GM12878 (cell line): ENCODE measurements around the gene SNX11. TPM values are rescaled to one million over a fixed set of nuclear protein-coding genes. Genes with fewer than 3 reads are reported as not detected.

Source experiments
- BCL3 ChIP-seq: IDR thresholded peaks from 2 replicates; pipeline ENCODE4 v1.6.1; 2011; ENCODE audit warnings: borderline replicate concordance, low read depth, mild to moderate bottlenecking, moderate library complexity, low read length; ENCODE audit not compliant: insufficient read depth, poor library complexity, severe bottlenecking
- CBX3 ChIP-seq: fragments of 200-600 bp; sonication (generic); IDR thresholded peaks from 2 replicates; pipeline ENCODE4 v1.6.1; 2016; ENCODE audit warnings: low read depth, borderline replicate concordance
- CTCF ChIP-seq, 3 experiments: IDR thresholded peaks in 2 of 3; conservative IDR thresholded peaks in 1 of 3; 2 replicates each; pipeline ENCODE4 v1.5.1; 2011; ENCODE audit warnings: low read depth in 3 of 3, low read length in 3 of 3, mild to moderate bottlenecking in 3 of 3, control low read depth in 2 of 3, moderate library complexity in 2 of 3, inconsistent platforms in 1 of 3, mixed read lengths in 1 of 3; ENCODE audit not compliant: control insufficient read depth in 2 of 3, insufficient read depth in 1 of 3; ENCODE audit errors: extremely low read depth in 1 of 3
- EED ChIP-seq: sonication (generic); IDR thresholded peaks from 2 replicates; pipeline ENCODE4 v1.6.1; 2016; ENCODE audit warnings: antibody characterized with exemption, low read depth
- MEF2A ChIP-seq: IDR thresholded peaks from 2 replicates; pipeline ENCODE4 v1.6.1; 2011; ENCODE audit warnings: low read depth, mild to moderate bottlenecking, low read length, moderate library complexity; ENCODE audit not compliant: insufficient read depth
- NKRF ChIP-seq: fragments of 450-650 bp; conservative IDR thresholded peaks from 2 replicates; pipeline ENCODE4 v1.6.1; 2017; ENCODE audit warnings: mild to moderate bottlenecking, moderate library complexity
- NR2C1 ChIP-seq: fragments of 450-650 bp; IDR thresholded peaks from 2 replicates; pipeline ENCODE4 v1.6.1; 2017; ENCODE audit warnings: antibody characterized with exemption, mild to moderate bottlenecking, moderate library complexity
- PKNOX1 ChIP-seq: fragments of 450-650 bp; IDR thresholded peaks from 2 replicates; pipeline ENCODE4 v1.6.1; 2016; ENCODE audit warnings: mild to moderate bottlenecking
- SKIL ChIP-seq: fragments of 450-650 bp; IDR thresholded peaks from 2 replicates; pipeline ENCODE4 v1.6.1; 2017; ENCODE audit warnings: mild to moderate bottlenecking, low read depth, inconsistent platforms; ENCODE audit not compliant: poor library complexity, severe bottlenecking
- SP1 ChIP-seq: IDR thresholded peaks from one replicate; pipeline ENCODE4 v1.6.1; 2011; ENCODE audit warnings: low read depth, low read length
- ZNF622 ChIP-seq: fragments of 450-650 bp; IDR thresholded peaks from 2 replicates; pipeline ENCODE4 v1.6.1; 2017; ENCODE audit warnings: mild to moderate bottlenecking, inconsistent platforms
- polyA plus RNA-seq, 11 experiments: library from polyadenylated mRNA; depleted of rRNA in 4 of 11; unstranded in 6 of 11; stranded (reverse) in 5 of 11; fragments of >200 nt; fragmentation: Nextera tagmentation in 4 of 11; fragmentation: Illumina TruSeq in 1 of 11; extraction: Ambion mirVana in 4 of 11; extraction: Trizol in 1 of 11; gene quantifications; 1 replicate in 1 of 11; 2 replicates in 10 of 11; pipeline versions ENCODE4 v1.2.1 to v1.2.3, GENCODE V29; 2011 to 2016; ENCODE audit warnings: inconsistent platforms in 2 of 11, missing spikeins in 2 of 11, low read depth in 1 of 11
- total RNA-seq, 4 experiments: library from RNA; depleted of rRNA in 3 of 4; stranded (reverse); fragments of >200 nt in 3 of 4; fragmentation: Illumina TruSeq in 1 of 4; extraction: Trizol in 1 of 4; gene quantifications; 2 replicates each; pipeline versions ENCODE4 v1.2.1 to v1.2.3, GENCODE V29; 2013 to 2021

Gene SNX11
- total and polyA plus RNA-seq, 10 of the 15 experiments (the other 5 are each of a cell fraction or from before 2014, with no cell fraction given) = 34.2 to 127 (median 61.8) TPM

GRCh38 chr17:48107137-48108055, at the start of gene SNX11 (continued):
- TF ChIP-seq SKIL (peak; percentile 32), SP1 (peak; percentile 90), BCL3 (no peak), CTCF (IDR thresholded peaks at IDR 0.05 in 2 of 3, conservative IDR thresholded peaks at IDR 0.05 in 1 of 3; ENCODE audit: control insufficient read depth in 2 of 3, extremely low read depth in 1 of 3, insufficient read depth in 1 of 3, low read depth in 3 of 3, low read length in 3 of 3) (peak in 2 of 3 experiments; percentile 7 to 20; a peak in 1 of 6 replicates), ZNF622 (no peak), CBX3 (no peak), NR2C1 (peak; percentile 96), MEF2A (no peak), EED (peak; percentile 64; the same call in 1 of the 2 replicates), NKRF (peak; percentile 78; the same call in 1 of the 2 replicates), PKNOX1 (peak; percentile 95)
- TF ChIP-seq, all 136 proteins: peak for 57
